Smooth muscle cell (in vitro differentiated cells): ENCODE results near the gene ZNF81. TPM values are rescaled to one million over a fixed set of nuclear protein-coding genes. Genes with fewer than 3 reads are reported as not detected.
"Not testable (repeated sequence)": the region's sequence is repeated elsewhere in the genome, so short reads cannot be mapped to it uniquely, and the experiment has no call there.

ENCODE experiments used
- DNase-seq: peaks from one replicate; lab custom pipeline; 2025; ENCODE audit not compliant: unreplicated experiment; lab: John Stamatoyannopoulos, UW
- H2AFZ ChIP-seq: fragments of 200-600 bp; sonication (generic); 2 replicates; pipeline ENCODE4 v1.6.0; 2016; ENCODE audit warnings: antibody characterized with exemption, low read depth, mild to moderate bottlenecking
- H3F3A ChIP-seq: fragments of 200-600 bp; sonication (generic); 2 replicates; pipeline ENCODE4 v1.6.0; 2017; ENCODE audit warnings: antibody characterized with exemption, low read depth
- H3K27ac ChIP-seq: fragments of 200-600 bp; sonication (generic); 2 replicates; pipeline ENCODE4 v1.5.1; 2016; ENCODE audit warnings: low read depth, mild to moderate bottlenecking
- H3K27me3 ChIP-seq: fragments of 200-600 bp; sonication (generic); 2 replicates; pipeline ENCODE4 v1.6.1; 2016; ENCODE audit warnings: low read depth, mild to moderate bottlenecking
- H3K36me3 ChIP-seq: fragments of 200-600 bp; sonication (generic); 2 replicates; pipeline ENCODE4 v1.5.1; 2016; ENCODE audit warnings: low read depth
- H3K4me1 ChIP-seq: fragments of 200-600 bp; sonication (generic); 2 replicates; pipeline ENCODE4 v1.5.1; 2016; ENCODE audit warnings: low read depth
- H3K4me2 ChIP-seq: fragments of 200-600 bp; sonication (generic); 2 replicates; pipeline ENCODE4 v1.6.0; 2016; ENCODE audit warnings: mild to moderate bottlenecking
- H3K4me3 ChIP-seq: fragments of 200-600 bp; sonication (generic); 2 replicates; pipeline ENCODE4 v1.5.1; 2016; ENCODE audit warnings: mild to moderate bottlenecking
- H3K79me2 ChIP-seq: fragments of 200-600 bp; sonication (generic); 2 replicates; pipeline ENCODE4 v1.6.0; 2016; ENCODE audit warnings: low read depth, mild to moderate bottlenecking
- H3K9ac ChIP-seq: fragments of 200-600 bp; sonication (generic); 2 replicates; pipeline ENCODE4 v1.6.0; 2016; ENCODE audit warnings: low read depth
- H3K9me3 ChIP-seq: fragments of 200-600 bp; sonication (generic); replicated peaks from 2 replicates; pipeline ENCODE4 v1.5.1; 2016; ENCODE audit warnings: low read depth
- H4K20me1 ChIP-seq: fragments of 200-600 bp; sonication (generic); 2 replicates; pipeline ENCODE4 v1.6.0; 2016; ENCODE audit warnings: low read depth
- WGBS: methylation state at CpG from one replicate; pipeline ENCODE4 v1.1.7; 2016; ENCODE audit warnings: low lambda C conversion rate; 5-methylcytosine and 5-hydroxymethylcytosine counted together
- polyA plus RNA-seq: library from polyadenylated mRNA; unstranded; fragments of >200 nt; fragmentation: Nextera tagmentation; extraction: Ambion mirVana; gene quantifications from 2 replicates; pipeline ENCODE4 v1.2.1, GENCODE V29; 2016
- total RNA-seq: library from RNA; depleted of rRNA; stranded (reverse); fragments of >200 nt; gene quantifications from 2 replicates; pipeline ENCODE4 v1.2.3, GENCODE V29; 2014
- TF ChIP-seq, protein P1 (sequence below): fragments of 200-600 bp; sonication (generic); IDR thresholded peaks from 2 replicates; pipeline ENCODE4 v1.5.1; 2017; ENCODE audit warnings: borderline replicate concordance, mild to moderate bottlenecking, antibody characterized with exemption; ENCODE audit not compliant: insufficient read depth, poor library complexity, severe bottlenecking

The ZNF81 gene
- total and polyA plus RNA-seq, 2 experiments from 2014 or later, result 4.6 to 4.8 TPM

DNA sequence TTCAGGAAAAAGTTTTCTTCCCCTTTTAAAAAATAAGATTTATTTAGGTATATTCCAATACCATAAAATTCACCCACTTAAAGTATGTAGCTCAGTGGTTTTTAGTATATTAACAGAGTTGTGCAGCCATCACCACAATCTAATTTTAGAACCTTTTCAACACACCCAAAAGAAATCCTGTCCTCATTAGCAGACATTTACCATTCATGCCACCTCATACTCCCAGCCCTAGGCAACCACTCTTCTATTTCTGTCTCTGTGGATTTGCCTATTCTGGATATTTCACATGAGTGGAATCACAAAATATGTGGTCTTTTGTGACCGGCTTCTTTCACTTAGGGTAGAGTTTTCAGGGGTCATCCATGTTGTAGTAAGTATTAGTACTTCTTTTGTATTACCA is 7.4 kb downstream of the ZNF81 start:
- Histone ChIP-seq H2AFZ (no peak overlapping the region), H3K27me3 (no peaks in the 10 kb centered on the region), H4K20me1 (no peaks in the 10 kb centered on the region), H3K79me2 (peaks cover 8% of the 10 kb centered on the region), H3K9ac (no peak overlapping the region), H3K4me3 (no peak overlapping the region), H3F3A (no peaks in the 10 kb centered on the region), H3K27ac (no peak overlapping the region), H3K36me3 (no peaks in the 10 kb centered on the region), H3K9me3 (no peaks in the 10 kb centered on the region), H3K4me2 (no peak overlapping the region), H3K4me1 (no peaks in the 10 kb centered on the region)
- TF ChIP-seq, protein P1, sequence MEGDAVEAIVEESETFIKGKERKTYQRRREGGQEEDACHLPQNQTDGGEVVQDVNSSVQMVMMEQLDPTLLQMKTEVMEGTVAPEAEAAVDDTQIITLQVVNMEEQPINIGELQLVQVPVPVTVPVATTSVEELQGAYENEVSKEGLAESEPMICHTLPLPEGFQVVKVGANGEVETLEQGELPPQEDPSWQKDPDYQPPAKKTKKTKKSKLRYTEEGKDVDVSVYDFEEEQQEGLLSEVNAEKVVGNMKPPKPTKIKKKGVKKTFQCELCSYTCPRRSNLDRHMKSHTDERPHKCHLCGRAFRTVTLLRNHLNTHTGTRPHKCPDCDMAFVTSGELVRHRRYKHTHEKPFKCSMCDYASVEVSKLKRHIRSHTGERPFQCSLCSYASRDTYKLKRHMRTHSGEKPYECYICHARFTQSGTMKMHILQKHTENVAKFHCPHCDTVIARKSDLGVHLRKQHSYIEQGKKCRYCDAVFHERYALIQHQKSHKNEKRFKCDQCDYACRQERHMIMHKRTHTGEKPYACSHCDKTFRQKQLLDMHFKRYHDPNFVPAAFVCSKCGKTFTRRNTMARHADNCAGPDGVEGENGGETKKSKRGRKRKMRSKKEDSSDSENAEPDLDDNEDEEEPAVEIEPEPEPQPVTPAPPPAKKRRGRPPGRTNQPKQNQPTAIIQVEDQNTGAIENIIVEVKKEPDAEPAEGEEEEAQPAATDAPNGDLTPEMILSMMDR, result no peak
- 88% methylated on average over 1 of the region's 1 CpG for WGBS
- no peak for DNase-seq

DNA sequence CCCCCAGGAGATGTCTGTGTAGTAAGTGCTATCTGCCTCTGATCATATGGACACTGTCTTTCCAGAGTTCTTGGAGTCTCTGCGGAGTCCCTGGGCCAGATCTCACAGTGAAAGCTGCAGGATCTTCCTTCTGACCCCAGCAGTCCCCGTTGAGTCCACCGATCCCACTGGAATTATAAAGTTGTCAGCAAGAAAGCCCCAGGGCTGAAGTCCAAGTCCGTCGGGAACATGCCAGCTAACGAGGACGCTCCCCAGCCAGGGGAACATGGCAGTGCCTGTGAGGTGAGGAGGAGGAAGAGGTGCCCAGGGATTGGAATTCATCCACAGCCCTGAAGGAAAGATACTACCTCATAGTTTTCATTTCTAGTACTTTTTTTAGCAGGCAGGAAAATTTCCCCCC is 9.3 kb downstream of the ZNF81 start:
- Histone ChIP-seq H3K4me3 (no peak overlapping the region), H4K20me1 (no peaks in the 10 kb centered on the region), H3K79me2 (no peaks in the 10 kb centered on the region), H3K4me2 (no peak overlapping the region), H3F3A (no peaks in the 10 kb centered on the region), H3K27me3 (no peaks in the 10 kb centered on the region), H3K9ac (no peak overlapping the region), H3K27ac (no peak overlapping the region), H3K36me3 (no peaks in the 10 kb centered on the region), H3K4me1 (no peaks in the 10 kb centered on the region), H2AFZ (no peak overlapping the region), H3K9me3 (no peaks in the 10 kb centered on the region)
- no peak for DNase-seq
- WGBS, result 79% methylated on average over 7 of the region's 7 CpGs
- TF ChIP-seq, protein P1, result no peak

DNA sequence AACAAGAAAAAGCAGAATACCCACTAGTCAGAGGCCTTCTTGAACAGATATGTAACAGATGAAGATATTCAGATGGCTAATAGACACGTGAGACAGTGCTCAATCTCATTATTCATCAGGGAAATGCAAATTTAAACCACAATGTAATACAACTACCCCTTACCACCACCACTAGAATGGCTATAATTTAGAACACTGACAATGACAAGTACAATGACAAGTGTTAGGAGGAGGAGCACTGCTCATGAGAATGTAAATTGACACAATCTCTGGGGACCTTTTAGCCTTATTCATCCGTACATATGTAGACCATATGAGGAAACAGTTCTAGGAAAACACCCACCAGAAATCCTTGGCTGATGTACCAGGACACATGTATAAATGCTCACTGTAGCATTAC is 13.1 kb downstream of the ZNF81 start:
- Histone ChIP-seq H3K4me2 (no peak overlapping the region), H3K4me1 (no peaks in the 10 kb centered on the region), H3K9ac (no peak overlapping the region), H3K4me3 (no peak overlapping the region), H3K27ac (no peak overlapping the region), H3K9me3 (no peaks in the 10 kb centered on the region), H3K79me2 (no peaks in the 10 kb centered on the region), H4K20me1 (no peaks in the 10 kb centered on the region), H3K27me3 (no peaks in the 10 kb centered on the region), H3F3A (no peaks in the 10 kb centered on the region), H2AFZ (no peak overlapping the region), H3K36me3 (no peaks in the 10 kb centered on the region)
- WGBS, result 60% methylated on average over 2 of the region's 2 CpGs
- TF ChIP-seq, protein P1, result no peak
- DNase-seq, result no peak

DNA sequence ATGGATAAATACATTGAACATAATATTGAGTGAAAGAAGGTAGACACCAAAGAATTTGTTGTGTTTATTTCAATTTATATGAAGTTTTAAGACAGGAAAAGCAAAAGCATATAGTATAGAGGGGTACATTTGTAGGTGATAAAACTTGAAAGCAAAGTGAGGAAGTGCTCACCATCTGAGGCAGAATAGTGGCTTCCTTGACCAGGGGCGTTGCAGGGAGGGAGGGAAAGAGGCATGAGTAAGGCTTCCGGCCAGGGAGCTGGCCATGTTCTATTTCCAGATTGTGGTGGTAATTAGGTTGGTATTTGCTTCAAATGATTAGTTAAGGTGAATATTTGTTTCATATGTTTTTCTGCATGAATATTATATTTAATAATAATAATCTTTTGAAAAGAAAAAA is 13.7 kb downstream of the ZNF81 start:
- H3K9ac ChIP-seq, H3K4me2 ChIP-seq, H2AFZ ChIP-seq, H3K27me3 ChIP-seq, H3K4me1 ChIP-seq, H3K4me3 ChIP-seq, H3F3A ChIP-seq, H3K9me3 ChIP-seq, H4K20me1 ChIP-seq, H3K36me3 ChIP-seq, DNase-seq, H3K79me2 ChIP-seq, H3K27ac ChIP-seq: not testable (repeated sequence)
- WGBS, result no CpG with 5 or more reads among the region's 2 CpGs
